Measurements from ENCODE around the gene ATP5F1D.
A peak's percentile ranks its signal among the peaks of the same experiment; 100 is the strongest.

ATP5F1D gene

GRCh38 chr19:1248139-1248785 lies 6.7 kb downstream of the ATP5F1D start, which contains the start of gene MIDN:
TSS of gene MIDN (plus strand) at chr19:1248583. CDS start at chr19:1250297, 1,714 bp downstream.
- DNase-seq: peak; percentile 89

- peak; percentile 84 for DNase-seq
These were observed 7.3 kb downstream of the ATP5F1D start for GRCh38 chr19:1248786-1249297.

DNA sequence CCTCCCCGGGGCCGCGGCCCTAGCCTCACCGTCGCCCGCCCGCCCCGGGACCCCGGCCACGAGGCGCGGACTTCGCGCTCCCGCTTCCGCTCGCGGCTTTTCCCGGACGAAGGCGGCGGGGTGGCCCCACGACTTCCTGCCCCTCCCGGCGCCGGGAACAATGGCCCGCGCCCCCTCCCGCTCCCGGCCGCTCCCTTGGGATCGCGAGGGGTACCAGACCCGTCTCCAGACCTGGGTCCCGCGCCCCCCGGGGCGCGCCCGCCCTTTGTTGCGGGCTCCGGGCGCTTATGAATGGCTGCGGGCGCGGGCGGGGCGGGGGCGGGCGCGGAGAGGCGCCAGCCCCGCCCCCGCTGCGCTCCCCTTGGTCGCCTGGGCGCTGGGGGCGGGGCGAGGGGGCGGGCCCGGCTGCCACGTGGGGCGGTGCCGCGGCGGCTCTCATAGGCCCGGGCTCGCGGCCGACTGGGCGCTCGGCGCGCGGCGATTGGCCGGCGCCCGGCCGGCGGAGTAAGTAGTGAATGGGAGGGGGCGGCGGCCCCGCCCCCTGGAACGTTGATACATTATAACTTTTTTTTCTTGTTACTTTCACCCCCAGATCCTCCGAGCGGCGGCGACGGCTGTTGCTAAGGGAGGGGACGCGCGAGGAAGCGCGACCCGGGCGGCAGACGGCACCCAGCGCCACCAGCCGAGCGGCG lies 7.9 kb downstream of the ATP5F1D start:
- DNase-seq: peak; percentile 96

DNA sequence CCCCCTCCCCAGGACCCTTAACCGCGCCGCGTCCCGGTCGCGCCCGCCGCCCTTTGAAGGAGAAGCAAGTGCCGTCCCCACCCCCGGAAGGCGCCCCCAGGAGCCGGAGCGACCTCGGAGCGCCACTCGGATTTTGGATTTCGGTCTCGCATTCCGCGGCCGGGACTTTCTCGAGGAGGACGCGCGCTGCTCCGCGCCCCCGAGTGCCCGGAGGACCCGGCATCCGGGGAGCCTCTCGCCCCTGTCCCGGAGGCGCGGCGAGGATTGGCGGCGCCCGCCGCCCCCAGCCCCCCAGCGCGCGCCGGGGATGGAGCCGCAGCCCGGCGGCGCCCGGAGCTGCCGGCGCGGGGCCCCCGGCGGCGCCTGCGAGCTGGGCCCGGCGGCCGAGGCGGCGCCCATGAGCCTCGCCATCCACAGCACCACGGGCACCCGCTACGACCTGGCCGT lies 8.5 kb downstream of the ATP5F1D start:
- no peak for DNase-seq

DNA sequence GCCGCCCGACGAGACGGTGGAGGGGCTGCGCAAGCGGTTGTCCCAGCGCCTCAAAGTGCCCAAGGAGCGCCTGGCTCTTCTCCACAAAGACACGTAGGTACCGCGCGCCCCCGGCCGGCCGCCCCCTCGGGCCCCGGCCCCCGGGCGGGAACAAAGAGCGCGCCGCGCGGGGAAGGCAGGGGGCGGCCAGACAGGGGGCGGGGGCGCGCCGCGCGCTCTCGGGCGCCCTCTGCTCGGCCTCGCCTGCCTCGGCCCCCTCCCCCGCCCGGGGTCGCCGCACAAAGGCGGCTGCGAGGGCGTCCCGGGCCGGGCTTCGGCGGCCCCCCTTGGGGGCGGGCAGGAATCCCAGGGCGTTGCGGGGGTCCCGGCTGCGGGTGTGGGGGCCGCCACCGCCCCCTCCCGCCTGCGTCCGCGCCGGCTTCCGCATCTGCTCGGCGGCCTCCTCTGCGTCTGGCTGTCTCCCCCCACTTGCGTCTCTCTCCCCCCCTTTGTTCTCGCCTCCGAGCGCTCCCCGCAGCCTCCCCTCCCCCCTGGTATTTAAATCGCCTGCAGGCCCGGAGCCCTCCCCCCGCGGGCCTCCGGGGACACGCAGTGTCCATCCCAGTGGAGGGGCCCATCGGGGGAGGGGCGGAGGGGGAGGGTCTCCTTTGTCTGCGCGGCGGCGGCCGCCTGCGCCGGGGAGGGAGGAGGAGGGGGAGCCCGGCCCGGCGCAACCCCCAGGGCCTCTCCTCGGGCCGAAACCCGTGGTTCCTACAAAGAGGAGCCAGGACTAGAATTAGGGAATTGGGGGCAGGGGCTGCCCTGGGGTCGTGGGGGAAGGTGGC lies 9.1 kb downstream of the ATP5F1D start:
- peak; percentile 89 for DNase-seq

GRCh38 chr19:1251330-1252220 lies 10.0 kb downstream of the ATP5F1D start:
- no peak for DNase-seq

GRCh38 chr19:1252221-1252820 lies 10.8 kb downstream of the ATP5F1D start:
- no peak for DNase-seq

DNA sequence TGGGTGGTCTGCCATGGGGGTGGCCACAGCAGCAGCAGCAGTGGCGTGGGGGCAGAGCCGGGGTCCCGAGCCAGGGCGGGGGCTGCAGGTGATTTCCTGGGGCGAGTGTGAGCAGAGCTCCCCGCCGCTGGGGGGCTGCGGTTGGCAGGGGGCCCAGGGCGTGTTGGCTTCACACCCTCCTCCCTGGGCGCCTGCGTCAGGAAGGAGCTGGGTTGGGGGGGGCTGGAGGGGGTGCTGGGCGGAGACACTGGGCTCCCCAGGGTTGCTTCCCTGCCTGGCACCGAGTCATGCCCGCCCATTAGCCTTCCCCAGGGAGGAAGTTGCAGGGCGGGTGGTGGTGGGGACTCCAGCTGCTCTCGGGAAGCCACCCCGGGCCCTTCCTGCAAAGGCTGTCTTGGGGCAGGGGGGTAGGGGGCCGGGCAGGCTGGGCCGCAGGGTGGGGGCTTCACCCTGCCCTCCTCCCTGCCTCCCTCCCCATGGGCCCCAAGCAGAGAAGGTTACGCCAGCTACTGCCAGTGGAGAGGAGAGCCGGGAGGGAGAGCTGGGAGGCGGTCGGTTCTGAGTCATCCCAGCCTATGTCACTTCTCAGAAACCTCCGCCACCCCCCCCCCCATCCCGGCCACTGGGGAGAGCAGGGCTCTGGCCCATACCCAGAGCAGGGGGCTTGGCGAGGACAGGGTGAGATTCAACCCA lies 11.4 kb downstream of the ATP5F1D start:
- DNase-seq: peak; percentile 87

DNA sequence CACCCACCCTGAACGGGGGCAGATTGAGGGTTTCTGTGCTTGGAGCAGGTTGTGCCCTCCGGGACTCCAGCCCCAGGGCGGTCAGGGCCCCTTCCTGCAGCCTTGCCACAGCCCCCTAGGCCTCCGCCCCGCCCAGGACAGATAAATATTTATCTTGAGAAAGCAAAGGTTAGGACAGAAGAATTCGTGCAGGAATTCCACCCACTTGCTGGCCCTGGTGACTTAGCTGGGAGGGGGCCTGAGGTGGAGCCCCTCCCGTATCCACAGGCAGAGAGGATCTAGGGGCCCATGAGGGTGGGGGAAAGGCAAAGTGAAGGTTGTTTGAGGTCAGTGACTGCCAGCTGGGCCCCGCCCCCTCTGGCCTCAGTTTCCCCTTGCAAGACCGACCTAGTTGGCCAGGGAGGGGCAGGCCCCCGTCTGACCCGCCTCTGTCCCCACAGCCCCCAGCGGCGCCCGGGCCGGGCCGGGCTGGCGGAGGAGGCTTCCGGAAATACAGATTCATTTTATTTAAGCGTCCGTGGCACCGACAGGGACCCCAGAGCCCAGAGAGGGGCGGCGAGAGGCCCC lies 12.0 kb downstream of the ATP5F1D start:
- DNase-seq: no peak

DNA sequence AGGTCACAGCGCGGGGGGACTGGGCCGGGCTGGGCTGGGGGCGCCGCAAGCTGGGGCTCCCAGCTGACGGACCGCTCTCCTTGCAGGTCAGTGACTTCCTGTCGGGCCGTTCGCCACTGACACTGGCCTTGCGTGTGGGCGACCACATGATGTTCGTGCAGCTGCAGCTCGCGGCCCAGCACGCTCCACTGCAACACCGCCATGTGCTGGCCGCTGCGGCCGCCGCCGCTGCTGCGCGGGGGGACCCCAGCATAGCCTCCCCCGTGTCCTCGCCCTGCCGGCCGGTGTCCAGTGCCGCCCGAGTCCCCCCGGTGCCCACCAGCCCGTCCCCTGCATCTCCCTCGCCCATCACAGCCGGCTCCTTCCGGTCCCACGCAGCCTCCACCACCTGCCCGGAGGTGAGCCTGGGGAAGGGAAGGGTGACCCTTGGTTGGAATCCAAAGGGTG lies 12.6 kb downstream of the ATP5F1D start:
- no peak for DNase-seq

DNA sequence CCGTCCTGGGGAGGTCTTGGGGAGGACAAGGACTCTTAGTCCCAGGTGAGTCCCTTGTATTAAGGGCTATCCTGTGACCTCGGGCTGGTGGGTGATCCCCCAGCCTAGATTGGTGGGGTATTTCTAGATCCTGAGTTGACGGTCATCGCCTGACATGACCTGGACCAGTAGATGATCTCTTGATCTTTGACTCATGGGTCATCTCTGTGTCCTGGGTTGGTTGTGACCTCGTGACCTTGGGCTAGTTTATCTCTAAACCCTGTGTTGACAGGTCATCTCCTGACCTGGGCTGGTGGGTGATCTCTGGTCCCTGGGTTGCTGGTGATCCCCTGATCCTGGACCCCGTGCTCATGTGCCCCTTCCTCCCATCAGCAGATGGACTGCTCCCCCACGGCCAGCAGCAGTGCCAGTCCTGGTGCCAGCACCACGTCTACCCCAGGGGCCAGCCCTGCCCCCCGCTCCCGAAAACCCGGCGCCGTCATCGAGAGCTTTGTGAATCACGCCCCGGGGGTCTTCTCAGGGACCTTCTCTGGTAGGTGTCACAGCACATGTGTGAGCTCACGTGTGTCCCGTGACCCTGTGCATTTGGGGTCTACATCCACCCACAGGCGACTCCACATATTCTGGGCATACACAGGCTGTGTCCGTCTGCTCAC lies 13.1 kb downstream of the ATP5F1D start:
- no peak for DNase-seq

DNA sequence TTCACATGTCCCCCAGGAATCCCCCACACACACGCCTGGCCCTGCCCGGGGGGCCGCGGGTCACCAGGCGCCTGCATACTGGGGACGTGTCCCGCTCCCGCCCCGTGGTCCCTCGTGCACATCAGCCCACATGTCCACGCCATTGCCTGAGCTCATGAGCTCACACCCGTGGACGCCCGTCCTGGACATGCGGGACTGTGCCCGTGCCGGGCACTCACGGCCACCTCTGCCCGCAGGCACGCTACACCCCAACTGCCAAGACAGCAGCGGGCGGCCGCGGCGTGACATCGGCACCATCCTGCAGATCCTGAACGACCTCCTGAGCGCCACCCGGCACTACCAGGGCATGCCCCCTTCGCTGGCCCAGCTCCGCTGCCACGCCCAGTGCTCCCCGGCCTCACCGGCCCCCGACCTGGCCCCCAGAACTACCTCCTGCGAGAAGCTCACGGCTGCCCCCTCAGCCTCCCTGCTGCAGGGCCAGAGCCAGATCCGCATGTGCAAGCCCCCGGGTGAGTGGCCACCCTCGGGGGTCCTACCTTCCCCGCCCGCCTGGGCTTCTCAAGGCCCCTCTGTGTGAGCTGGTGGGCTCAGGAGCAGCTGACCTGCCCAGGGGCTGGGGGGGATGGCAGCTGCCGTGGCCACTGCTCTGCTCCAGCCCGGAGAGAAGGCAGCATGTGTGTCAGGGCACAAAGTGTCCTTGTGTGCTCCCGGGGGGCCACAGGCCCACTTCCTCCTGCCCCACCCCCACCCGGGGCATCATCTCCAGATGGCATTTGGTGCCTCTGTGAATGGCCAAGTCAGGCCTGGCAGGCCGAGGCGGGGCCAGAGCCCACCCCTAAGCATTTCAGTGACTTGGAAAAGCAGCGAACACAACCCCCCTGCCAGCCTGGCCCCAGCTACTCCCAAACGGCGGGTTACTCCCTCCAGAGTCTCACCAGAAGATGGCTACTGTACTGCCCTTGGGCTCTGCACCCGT lies 13.9 kb downstream of the ATP5F1D start:
- no peak for DNase-seq

DNA sequence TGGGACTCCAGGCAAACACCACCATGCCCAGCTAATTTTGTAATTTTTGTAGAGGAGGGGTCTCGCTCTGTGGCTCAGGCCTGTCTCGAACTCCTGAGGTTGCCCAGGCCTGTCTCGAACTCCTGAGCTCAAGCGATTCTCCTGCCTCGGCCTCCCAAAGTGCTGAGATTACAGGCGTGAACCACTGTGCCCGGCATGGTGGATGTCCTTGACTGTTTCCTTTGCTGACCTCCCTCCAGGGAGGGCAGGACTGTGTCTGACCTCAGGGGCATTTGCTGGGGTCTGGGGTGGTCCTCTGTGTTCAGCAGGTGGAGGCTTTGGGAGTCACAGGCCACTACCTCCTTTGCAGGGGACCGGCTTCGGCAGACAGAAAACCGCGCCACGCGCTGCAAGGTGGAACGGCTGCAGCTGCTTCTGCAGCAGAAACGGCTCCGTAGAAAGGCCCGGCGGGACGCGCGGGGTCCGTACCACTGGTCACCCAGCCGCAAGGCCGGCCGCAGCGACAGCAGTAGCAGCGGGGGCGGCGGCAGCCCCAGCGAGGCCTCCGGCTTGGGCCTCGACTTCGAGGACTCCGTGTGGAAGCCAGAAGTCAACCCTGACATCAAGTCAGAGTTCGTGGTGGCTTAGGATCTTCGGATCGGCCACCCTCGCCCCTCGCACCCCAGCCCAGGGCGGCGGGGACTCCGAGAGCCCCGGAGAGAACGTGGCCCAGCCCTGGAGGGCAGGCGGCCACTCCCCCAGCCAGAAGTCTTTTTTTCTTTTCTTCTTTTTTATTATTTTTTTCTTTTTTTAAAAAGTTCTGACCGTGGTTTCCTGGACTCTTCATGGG lies 15.3 kb downstream of the ATP5F1D start:
- DNase-seq: no peak

GRCh38 chr19:1257475-1258162 lies 16.1 kb downstream of the ATP5F1D start:
- DNase-seq: no peak

DNA sequence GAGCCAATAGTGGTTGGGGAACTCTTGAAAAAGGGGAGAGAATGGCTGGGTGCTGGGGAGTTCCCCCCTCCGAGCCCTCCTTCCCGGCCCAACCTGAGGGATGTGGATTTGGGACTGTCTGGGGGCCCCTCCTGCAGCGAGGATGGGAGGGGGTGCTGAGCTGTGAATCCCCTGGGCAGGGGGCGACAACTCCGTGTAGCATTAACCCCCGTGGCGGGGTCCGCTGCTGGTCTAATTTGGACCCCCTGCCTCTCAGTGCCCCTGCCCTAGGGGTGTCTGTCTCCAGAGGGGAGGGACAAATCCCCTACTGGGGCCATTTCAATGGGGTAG lies 16.6 kb downstream of the ATP5F1D start:
- DNase-seq: no peak

DNA sequence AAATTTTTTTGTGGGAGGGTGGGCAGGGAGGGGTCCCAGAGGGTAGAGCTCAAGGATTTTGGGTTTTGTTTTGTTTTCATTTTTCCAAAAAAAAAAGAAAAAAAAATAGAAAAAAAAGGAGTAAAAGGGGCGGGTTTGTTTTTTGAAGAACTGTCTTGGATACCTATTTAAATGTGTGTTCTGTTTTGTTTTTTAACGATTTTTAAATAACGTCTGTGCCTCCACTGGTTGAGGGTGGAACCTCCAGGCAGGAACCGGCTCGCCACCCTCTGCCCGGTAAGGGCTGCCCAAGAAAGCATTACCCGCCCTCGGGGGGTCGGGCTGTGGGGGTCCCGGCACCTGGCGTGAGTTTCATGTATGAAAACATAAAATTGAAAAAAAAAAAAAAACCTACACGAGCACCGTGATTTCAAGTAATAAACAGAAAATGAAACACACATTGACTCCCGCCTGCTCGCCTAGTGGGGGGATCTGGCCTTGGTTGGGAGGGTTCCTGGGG lies 17.2 kb downstream of the ATP5F1D start:
- no peak for DNase-seq

DNA sequence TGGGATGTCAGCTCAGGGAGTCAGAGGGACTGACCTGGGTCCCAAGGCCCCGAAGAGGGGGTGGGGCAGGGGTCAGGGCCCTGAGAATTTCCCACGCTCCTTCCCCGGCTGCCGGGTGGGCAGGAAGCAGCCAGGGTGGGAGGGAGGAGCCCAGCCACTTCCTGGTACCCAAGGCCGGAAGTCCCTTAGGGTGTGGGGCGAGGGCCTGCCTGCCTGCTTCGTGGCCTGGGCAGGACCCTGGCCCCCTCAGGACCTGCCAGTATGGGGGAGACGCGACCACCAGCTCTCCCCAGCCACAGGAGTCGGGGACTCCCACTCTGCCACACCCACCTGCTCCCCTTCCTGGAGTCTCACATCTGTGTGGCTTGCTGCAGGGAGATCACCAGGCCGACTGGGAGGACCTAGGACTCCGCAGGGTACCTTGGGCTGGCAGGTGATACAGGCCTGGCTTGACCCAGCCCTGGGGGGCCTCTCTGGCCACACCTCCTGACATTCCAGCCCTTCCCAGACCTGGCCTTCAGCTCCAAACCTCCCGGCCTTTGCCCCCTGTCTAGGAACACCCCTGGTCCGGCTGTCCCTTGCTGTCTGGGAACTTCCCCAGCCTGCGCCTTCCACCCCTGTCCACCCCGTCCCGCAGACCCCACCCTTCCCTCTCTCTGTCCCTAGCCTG lies 17.8 kb downstream of the ATP5F1D start:
- DNase-seq: peak; percentile 92
